ENCODE measurements around the gene GATA5.

DNA sequence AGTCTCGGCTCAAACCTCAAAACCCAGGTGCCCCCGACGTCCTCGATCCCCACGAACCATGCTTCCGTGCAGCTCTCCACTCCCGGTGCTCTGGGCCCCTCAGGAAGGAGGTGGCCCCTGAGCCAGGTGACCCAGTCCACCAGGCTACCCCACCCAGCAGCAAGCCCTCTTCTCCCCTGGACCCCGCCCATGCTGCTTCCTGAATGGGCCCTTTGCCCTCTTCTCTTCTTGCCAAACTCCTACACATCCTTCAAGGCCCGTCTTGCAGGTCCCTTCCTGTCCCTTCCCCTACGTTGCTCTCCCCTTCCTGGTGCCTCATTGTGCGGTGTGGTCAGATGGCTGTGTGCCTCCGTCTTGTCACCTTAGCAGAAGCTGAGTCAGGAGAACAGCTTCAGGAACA, 3.4 kb upstream of the GATA5 start:
- TF ChIP-seq CTCF (IDR thresholded peaks at IDR 0.05; ENCODE audit: low read length) (no peak), EZH2 (IDR thresholded peaks at IDR 0.05; ENCODE audit: borderline replicate concordance, low read length) (no peak)
